ENCODE results near the gene GATAD2A.
"Not testable (repeated sequence)": the region's sequence is repeated elsewhere in the genome, so short reads cannot be mapped to it uniquely, and the experiment has no call there.

The GATAD2A gene

DNA sequence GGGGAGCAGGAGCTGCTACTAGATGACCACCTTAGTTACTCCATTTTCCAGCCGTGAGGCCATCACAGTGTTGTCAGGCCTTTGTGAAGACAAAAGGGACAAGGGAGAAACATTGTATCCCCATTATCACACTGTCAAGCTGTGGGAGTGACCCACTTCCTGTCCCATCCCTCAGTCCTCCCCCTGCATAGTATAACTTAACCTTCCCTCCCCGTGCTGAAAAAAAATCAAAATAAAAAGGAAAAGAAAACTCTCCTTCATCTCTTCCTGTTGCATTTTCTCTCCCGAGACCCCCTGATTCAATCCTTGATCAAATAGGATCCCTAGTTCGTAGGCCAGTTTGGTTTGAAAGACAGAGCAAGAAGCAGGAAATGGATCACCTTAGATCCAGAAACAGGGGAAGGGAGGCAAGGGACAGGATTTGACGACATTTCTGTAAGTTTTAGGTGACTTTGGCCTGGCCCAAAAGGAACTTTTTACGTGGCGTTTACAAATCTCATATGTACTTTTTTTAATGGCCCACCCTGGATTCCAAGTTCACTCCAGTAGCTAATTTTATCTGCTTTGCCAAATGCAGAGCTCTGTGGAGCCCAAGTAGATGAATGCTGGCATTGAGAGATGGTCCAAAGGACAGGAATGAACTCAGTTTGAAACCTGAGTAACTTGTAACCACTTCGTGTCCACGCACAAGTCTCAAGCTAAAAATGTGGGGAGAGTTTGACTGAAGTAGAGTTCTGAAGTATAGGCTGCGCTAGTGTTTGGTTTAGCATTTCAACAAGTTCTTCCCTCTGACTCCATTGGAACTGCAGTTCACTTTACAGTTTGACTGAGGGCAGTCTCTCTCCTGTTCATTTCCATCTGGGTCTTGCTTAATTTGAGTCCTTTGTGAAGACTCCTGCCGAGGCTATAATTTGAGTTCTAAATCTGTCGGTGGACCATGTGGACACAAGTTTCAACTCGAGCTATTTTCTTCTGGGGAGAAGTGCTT, 16.6 kb upstream of the GATAD2A start:
- DNase-seq = no peak

- not testable (repeated sequence) for DNase-seq
These were observed 15.8 kb upstream of the GATAD2A start for GRCh38 chr19:19389683-19390082.

GRCh38 chr19:19394333-19394732, 11.1 kb upstream of the GATAD2A start:
- not testable (repeated sequence) for DNase-seq

DNA sequence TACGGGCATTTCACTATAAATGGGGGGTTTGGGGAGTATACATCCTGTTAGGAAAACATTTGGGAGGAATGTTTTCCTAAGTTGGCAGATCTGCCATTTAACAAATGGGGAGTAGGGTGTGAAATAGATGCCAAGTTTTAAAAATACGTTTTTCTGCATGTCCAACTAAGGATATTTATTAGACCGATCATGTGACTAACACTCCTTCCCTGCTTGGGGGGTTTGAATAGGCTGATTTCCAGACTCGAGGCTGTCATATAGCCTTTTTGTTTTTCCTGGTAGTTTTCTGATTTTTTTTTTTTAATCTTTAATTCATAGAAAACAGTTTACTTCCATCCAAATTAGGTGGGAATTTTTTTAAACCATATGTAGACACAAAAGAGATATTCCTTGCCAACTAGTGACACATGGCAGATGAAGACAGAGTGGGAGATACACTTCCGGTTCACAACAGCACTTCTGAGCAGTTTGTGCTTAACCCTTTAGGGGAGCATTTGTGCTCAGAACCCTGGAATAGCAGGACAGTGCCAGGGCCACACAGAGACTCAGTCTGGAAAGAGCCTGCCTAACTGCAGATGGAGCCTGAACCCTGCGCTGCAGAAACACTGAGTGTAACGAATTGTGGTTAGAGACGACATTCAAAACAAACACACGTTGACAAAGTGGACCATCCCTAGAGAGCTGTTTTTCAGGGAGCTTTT, 5.6 kb upstream of the GATAD2A start:
- no peak for DNase-seq

DNA sequence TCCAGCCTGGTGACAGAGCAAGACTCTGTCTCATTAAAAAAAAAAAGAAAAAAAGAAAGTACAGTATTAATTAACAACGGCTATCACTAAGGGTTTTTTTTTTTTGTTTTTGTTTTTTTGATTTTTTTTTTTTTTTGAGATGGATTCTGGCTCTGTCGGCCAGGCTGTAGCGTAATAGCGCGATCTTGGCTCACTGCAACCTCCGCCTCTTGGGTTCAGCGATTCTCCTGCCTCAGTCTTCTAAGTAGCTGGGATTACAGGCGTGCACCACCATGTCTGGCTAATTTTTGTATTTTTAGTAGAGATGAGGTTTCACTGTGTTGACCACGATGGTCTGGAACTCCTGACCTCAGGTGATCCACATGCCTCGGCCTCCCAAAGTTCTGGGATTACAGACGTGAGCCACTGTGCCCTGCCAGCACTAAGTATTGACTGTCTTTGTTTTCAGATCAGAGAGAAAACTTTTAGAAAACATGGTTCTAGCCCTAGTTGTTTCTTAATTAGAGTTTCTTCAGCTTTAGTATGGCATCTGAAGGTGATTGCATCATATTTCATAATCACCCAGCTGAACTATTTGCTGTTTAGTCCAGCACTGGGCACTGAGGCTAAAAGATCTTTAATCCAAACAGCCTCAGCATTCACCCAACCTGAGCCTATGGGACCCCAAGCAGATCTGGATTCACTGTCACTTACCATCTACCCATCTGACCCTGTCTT, 2.7 kb upstream of the GATAD2A start:
- no peak for DNase-seq

DNA sequence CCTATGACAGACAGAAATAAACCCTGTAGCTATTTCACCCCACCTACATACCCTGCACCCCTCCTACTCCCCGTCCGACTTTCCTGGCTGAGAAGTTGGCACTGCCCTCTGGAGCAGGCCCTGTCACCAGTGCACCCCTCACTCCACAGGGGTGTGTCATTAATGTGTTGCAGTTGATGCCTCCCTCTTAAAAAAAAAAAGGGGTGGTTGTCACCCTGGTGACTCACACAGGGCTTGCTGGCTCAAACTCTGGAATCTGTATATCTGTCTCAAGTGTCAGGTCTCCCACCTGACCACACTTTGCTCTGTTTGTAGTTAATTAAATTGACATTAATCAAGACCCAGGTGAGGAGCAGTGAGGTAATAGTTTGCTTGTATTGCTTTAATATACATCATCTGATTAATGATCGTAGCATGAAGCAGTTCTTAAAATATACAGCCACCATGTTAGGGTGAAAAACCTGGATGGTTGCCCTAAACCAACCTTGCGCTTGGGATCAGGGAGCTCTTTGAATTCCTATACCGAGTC, 2.0 kb upstream of the GATAD2A start:
- DNase-seq = no peak

GRCh38 chr19:19405971-19406877, 749 bp downstream of the GATAD2A start:
- peak; percentile 70 for DNase-seq

DNA sequence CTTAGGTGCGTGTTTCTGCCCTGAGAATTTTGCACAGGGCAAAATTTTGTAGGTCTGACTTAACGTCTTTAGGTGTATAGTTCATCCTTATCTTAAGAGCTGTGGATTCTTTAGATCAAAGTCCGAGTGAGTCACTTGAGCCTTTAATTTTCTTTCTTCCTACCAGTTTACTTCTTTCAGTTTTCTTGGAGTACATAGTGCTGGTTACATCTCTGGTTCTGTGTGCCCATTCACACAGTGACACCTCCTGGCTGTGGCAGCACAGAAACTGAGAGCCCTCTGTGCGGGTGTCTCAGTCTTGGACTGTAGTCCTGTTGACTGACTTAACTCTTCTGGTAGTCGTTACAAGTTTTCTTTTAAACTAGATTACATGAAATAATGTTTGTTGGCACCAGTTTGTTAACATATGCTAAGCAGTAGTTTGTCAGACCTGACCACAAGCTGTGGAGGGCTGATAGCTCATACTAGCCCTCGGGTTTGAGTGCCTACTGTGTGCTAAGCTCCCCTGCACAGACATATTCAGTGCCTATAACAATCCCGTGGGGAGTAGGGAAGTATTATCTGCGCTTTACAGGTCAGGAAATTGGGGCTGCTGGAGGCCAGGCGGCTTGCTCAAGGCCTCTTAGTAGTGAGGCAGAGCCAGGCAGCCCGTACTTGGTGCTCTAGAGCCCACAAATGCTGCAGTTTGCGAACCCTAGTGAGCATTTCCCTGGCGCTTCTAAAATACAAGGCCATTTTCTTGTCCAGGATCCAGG, 1.6 kb downstream of the GATAD2A start:
- DNase-seq = peak; percentile 58 to 67

- DNase-seq = no peak
These were observed 2.1 kb downstream of the GATAD2A start for GRCh38 chr19:19407633-19407930.

DNA sequence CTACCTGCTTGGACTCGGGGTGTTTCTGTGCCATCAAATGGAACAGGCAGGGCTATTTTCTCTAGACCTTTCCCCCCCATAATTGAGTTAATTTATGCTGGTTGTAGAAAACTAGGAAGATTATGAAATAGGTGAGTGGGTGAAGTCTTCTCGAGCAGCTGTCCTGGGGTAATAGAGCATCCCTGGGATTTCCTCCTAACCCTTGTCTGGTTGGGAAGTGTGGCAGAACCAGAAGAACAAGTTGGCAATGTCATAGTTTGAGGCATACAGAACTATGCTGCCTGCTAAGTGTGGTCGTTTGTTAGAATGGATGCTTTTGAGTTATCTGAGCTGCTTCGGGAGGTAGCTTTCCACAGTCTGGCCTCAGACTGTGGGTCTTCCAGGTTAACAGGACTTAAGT, 3.7 kb downstream of the GATAD2A start:
- no peak for DNase-seq

- DNase-seq = no peak
These were observed 4.2 kb downstream of the GATAD2A start for GRCh38 chr19:19409631-19410030.

- DNase-seq = peak; percentile 46 to 54
These were observed 5.4 kb downstream of the GATAD2A start for GRCh38 chr19:19410553-19411550.

DNA sequence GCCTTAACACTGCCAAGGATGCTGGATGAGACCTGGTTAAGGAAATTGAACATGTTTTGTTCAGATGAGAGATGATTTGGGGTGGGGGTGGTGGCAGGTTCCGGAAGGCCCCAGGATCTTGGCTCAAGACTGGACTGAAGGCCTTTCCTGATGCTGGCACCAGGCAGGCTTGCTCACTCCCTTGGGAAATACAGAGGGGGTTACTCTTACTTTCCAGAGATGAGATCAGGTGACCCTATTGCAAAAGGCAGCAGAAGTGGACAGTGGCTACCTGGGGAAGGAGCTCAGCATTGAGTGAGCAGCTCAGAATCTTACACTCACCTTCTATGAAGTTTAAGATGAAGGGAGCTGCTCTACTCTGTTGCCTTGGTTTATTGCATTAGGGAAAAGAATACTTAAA, 10.8 kb downstream of the GATAD2A start:
- no peak for DNase-seq

GRCh38 chr19:19417046-19417445, 11.6 kb downstream of the GATAD2A start:
- DNase-seq = no peak

DNA sequence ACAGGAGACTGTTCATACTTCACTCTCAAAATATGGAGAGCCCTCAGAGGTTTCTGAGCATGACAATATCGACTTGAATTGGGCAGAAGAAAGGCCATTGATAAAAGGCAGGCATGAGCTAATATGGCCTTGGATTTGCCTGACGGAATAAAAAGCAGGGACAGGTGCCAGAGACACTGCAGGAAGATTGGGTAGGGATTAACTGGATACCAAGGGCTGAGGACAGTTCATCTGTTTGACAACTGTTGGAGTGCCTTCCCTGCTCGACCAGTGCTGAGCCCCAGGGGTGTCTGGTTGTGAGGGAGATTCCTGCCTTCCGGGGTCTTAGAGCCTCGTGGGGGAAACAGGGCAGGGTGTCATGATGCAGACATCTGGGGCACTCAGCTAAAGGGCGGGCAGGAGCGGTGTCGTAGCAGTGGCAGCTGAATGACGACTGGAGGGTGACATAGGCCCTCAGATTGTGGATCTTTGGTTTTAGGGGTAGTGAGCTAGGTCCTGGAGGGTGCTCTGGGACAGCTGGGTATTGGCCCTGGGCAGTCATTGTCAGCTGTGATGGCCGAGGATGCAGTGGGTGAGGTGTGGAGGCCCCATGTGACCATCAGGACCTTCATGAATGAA, 12.3 kb downstream of the GATAD2A start:
- DNase-seq = no peak

DNA sequence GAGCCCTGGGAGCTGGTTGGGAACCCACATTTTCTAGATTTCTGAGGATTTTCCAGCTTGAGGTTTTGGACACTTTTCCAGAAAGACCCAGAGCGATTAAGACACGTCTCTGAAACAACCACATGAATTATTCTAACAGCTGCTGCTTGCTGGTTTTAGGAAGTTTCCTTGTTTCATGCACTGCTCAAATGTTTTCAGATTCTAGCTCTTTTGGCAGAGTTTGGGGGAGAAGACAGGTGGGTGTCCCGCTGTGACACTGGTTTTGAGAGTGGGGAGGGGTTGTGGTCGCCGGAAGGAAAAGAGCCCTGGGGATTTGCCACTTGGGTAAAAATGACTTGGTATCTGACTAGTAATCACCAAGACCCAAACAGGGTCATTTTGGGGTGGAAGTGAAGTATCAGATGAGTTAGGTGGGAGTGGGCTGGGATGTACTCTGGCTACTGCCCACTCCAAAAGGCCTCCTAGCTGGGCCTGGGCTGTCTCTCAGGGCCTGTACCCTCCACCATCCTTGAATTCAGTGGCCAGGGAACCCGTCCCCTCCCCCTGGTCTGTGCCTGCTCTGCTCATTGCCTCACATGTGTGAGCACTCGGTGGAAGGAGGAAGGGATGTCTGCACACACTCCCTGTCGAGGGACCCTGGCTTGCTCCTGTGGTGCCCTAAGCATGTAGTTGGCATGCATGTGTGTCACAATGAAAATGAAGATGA, 13.2 kb downstream of the GATAD2A start:
- DNase-seq = peak in 1 of 2 experiments; percentile 21

DNA sequence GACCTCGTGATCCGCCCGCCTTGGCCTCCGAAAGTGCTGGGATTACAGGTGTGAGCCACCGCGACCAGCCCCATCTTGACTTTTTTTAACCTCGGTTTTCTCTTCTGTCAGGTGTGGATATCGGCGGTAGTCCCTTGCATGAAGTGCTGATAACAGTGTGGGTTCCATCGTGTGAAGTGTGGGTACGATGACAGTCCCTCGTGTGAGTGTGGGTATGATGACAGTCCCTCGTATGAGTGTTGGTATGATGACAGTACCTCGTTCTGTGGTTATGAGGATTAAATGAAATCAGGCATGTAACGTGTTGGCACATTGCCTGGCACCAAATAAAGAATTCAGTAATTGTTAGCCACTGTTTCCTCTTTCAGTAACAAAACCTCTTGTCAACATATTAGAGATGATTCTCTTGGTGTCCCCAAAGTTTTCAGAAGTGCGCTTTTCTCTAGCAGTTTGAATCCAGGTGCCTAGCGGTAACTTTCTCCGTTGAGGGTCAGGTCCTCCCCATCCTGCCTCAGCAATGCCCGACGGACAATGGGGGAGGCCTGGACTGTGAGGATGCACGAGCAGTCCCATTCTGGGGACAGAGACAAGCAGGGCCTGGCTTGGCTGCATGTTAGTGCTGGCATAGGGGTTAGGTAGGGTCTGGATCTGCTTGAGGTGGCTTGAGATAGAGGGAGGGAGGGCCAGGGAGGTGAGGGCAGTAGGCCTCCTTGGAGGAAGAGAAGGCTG, 15.3 kb downstream of the GATAD2A start:
- DNase-seq = peak; percentile 32 to 42

GRCh38 chr19:19421299-19421696, 15.8 kb downstream of the GATAD2A start:
- DNase-seq = no peak
